GM21515 (cell line): ENCODE measurements around the gene IL3.

ENCODE experiments used
- ATAC-seq: cut with Tn5 transposase; IDR thresholded peaks from one replicate; pipeline ENCODE4 v1.9.1; 2021; ENCODE audit not compliant: unreplicated experiment

The IL3 gene

DNA sequence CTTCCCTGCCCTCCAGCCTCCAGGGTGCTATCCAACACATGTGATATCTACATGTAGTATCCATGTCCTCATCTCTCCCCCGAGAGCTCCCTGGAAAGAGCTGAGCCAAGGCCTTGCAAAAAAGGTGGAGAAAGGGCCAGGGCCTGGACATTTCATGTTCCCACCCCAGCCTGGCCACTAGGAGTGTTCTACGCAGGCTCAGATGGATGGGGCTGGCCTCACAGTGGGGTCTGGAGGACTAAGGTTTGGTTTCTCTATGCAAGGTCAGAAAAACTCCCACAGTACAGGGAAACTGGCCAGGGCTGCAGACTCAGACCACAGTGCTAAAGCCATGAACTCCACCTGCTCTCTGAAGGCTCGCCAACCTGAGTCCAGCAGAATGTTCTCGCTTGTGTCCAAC lies 11.6 kb downstream of the IL3 start:
- no peak for ATAC-seq

GRCh38 chr5:132072528-132072927 lies 12.1 kb downstream of the IL3 start:
- no peak for ATAC-seq

DNA sequence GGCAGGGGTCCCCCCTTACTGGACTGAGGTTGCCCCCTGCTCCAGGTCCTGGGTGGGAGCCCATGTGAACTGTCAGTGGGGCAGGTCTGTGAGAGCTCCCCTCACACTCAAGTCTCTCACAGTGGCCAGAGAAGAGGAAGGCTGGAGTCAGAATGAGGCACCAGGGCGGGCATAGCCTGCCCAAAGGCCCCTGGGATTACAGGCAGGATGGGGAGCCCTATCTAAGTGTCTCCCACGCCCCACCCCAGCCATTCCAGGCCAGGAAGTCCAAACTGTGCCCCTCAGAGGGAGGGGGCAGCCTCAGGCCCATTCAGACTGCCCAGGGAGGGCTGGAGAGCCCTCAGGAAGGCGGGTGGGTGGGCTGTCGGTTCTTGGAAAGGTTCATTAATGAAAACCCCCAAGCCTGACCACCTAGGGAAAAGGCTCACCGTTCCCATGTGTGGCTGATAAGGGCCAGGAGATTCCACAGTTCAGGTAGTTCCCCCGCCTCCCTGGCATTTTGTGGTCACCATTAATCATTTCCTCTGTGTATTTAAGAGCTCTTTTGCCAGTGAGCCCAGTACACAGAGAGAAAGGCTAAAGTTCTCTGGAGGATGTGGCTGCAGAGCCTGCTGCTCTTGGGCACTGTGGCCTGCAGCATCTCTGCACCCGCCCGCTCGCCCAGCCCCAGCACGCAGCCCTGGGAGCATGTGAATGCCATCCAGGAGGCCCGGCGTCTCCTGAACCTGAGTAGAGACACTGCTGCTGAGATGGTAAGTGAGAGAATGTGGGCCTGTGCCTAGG lies 13.0 kb downstream of the IL3 start, which contains the start of gene CSF2:
TSS of gene CSF2 (plus strand) at position 559 of the 783 bp plus-strand sequence. CDS start at position 594, 35 bp downstream.
- ATAC-seq = no peak

GRCh38 chr5:132074091-132074771 lies 13.8 kb downstream of the IL3 start:
- ATAC-seq = no peak

GRCh38 chr5:132074772-132075718 lies 14.6 kb downstream of the IL3 start:
- no peak for ATAC-seq

- ATAC-seq = no peak
Measured at GRCh38 chr5:132075719-132076077, 15.2 kb downstream of the IL3 start.

GRCh38 chr5:132076202-132076830 lies 15.9 kb downstream of the IL3 start:
- no peak for ATAC-seq

- ATAC-seq = no peak
Measured at GRCh38 chr5:132076983-132077382, 16.5 kb downstream of the IL3 start.

GRCh38 chr5:132079081-132079480 lies 18.6 kb downstream of the IL3 start:
- no peak for ATAC-seq

DNA sequence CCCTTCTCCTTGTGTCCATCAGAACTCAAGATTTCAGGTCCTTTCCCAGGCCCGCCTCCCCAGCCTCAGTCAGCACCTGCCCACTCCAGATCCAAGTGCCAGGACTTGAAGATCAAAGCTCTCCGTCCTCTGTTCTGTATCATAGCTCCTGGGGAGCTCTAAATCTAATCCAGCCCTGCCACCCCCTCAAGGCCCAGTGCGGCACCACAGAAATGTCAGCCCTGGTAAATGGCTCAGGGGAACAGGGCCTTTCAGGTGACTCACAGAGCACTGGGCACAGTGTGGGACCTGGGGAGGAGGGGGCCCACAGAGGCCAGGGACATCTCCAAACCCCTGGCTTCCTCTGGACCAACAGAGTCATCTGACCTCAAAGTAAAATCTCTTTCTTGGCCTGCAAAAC lies 19.2 kb downstream of the IL3 start:
- ATAC-seq = no peak

DNA sequence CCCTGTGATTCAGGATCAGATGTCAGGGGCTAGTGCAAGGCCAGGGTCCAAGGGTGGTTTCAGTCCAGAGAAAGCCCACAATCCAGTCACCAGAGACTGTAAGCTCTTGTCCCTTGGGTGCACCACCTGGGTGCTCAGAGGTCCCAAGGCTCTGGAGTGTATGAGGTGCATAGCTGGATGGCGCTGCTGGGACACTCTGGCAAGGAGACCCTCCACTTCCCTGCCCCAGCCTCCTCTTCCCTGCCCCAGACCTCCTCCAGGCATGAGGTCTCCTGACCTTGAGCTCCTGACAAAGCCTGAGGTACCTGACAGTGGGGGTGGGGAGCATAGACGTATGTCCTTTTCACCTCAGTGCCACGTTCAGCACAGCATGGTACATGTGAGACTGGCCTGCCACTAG lies 20.1 kb downstream of the IL3 start:
- no peak for ATAC-seq

DNA sequence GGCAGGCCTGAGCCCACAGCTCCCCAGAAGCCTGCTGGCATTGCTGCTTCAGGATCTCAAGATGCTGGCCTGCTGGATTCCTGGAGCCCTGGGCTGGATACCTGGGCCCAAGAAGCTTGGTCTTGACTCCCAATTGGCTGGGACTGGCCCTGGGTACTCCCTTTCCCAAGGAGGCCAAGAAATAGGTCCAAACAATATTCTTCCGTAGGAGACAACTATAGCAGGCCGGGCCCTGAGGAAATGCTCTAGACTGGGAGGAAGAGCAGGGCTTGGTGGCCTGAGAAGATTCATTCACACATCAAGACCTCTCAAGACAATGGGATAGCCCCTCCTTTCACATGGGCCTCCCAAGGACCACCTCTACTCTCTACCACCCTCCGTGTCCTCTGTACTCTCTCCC lies 21.0 kb downstream of the IL3 start:
- no peak for ATAC-seq

- no peak for ATAC-seq
Measured at GRCh38 chr5:132082329-132083023, 22.0 kb downstream of the IL3 start.

DNA sequence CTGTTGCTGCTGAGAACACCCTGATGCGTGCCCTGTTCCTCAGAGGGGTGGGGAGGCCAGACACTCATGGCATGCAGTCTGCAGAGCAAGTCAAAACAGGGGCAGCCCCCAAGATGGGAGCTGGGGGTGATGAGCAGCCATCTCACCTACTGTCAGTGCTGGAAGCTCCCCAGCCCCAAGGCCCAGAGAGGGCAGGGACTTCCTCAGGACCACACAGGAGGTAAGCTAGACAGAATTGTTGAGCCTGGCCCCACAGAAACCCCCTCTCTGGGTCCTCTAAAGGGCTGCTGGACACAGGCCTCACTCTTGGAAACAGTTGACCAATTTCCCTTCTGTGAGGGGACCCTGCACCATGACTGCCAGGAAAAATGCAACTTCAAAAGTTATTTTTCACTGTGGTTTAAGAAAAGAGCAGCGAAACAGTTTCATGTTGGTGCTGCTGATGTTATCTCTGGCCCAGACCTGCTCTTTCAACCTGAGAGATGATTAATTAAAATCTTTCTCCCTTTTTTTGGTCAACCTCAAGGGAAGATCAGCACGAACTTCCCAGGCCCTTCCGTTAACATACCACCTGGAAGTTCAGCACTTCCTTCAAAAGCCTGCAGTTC lies 22.7 kb downstream of the IL3 start:
- no peak for ATAC-seq

GRCh38 chr5:132085686-132086085 lies 25.2 kb downstream of the IL3 start:
- ATAC-seq = no peak

DNA sequence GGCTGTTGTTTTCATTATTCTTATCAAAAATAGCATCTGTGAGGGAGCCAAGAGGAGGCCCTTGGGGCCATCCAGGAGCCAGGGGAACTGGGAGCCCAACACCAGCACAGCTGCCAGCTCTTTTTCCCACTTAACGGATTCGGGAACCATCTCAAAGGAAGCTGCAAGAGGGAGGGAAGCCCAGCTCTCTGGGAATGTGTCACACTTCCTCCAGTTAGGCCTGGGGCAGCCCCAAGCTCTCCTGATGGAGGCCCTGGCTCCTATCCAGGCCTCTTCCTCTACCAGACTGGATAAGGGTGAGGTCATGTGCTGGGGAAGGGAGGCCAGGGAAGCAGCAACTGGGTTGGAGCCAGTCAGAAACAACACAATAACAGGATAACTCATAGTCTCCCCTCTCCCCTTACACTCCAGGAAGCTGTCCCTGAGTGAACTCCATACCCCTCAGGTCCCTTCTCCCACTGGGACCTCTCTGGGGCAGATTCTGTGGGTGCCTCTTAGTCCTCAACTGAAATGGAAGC lies 25.9 kb downstream of the IL3 start:
- no peak for ATAC-seq

DNA sequence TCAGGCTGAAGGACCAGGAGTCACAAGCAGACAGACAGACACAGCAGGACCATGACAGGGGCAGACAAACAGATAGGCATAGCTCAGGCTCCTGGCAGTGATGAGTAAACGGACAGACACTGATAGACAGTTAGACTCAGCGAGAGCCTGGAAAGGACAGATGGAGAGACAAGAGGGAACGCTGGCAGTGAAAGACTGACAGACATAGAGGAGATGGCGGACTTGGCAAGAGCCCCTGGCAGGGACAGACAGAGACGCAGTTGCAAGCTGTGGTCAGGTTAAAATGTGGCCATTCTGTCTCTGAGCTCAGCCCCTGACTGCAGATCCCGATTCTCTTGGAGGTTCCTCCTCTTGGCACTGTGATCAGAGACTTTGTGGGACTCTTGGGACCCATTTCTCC lies 26.7 kb downstream of the IL3 start:
- no peak for ATAC-seq

DNA sequence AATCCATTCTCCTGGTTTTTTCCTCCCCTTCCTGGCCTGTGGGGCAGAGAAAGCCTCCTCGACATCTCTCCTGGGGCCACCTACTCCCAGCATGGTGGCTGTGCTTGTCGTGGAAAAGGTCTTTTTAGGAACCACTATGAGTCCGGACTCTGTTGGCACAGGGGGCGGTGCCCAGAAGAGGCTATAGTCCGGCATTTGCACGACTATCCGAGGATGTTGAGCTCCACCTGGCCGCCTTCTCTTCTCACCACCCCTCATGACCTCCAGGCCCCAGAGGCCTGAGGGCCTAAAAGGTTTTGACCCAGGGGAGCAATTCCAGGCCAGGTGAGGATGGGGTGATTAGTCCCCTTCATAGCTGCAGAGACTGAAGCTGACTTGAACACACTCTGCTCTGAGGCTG lies 27.2 kb downstream of the IL3 start:
- ATAC-seq = no peak

GRCh38 chr5:132089363-132089762 lies 28.9 kb downstream of the IL3 start:
- ATAC-seq = no peak

DNA sequence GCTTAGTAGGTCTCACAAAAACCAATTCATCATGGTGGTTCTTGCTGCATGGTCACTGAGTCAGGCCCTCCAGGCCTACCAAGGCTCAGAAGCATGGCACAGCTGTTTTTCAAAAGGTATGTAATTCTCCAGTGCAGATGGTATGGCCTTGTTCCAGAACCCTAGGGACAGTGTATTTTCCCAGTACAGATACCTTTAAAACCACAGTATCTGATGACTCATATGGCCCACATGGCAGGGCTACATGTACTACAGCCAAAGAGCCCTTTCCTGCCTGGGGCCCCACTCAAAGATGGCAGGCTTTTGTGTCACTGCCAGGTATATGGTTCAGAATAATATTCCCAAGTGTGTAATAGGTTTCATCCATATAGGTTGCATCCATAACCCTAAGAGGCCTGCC lies 29.7 kb downstream of the IL3 start:
- no peak for ATAC-seq
